ENCODE measurements around the gene RAD51B.

The RAD51B gene

DNA sequence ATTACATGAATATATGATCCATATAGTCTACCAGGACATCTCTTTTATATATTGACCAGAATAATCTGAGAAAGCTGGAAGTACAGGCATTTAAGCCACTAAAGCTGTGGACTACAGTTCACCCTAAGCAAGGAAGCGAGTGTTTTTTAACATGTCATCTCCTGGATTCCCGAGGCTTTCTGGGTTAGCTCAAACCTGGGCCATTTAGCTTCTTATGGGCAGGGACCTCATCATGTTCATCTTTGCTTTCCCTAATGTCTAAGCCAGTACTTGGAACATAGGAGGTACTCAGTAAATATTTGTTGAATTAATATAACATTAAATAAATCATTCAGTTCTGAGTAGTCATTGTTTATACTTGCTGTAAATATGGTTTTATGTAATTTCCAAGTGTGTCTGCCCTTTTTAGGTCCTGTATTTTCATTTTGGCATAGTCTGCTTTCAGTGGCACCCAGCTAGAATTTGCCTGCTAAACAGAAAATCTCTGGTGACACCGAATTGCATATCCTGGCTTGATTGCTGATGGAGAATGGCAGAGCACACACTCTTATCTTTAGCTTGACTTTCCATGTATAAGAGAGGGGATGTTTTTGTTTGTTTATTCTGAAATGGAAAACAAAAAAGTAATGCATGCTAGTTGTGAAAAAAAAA is 628.8 kb downstream of the RAD51B start:
- H3K36me3 Mint-ChIP-seq, result no peaks in the 10 kb centered on the region
- no peak for DNase-seq (ENCODE audit: low spot score in 2 of 2)
- H3K27ac Mint-ChIP-seq, result no peak overlapping the region
- H3K4me3 Mint-ChIP-seq, result no peak overlapping the region
- H3K9me3 Mint-ChIP-seq, result no peaks in the 10 kb centered on the region
- H3K4me1 Mint-ChIP-seq, result no peaks in the 10 kb centered on the region
- ATAC-seq, result no peak

GRCh38 chr14:68449561-68450181 is 630.1 kb downstream of the RAD51B start:
- DNase-seq (ENCODE audit: low spot score in 2 of 2) (peak in 1 of 2 donors; percentile 32), ATAC-seq (no peak)
- Mint-ChIP-seq H3K36me3 (no peaks in the 10 kb centered on the region), H3K4me3 (no peak overlapping the region), H3K9me3 (peaks cover 4% of the 10 kb centered on the region), H3K27ac (peak overlapping the region; percentile 13), H3K4me1 (no peaks in the 10 kb centered on the region)

DNA sequence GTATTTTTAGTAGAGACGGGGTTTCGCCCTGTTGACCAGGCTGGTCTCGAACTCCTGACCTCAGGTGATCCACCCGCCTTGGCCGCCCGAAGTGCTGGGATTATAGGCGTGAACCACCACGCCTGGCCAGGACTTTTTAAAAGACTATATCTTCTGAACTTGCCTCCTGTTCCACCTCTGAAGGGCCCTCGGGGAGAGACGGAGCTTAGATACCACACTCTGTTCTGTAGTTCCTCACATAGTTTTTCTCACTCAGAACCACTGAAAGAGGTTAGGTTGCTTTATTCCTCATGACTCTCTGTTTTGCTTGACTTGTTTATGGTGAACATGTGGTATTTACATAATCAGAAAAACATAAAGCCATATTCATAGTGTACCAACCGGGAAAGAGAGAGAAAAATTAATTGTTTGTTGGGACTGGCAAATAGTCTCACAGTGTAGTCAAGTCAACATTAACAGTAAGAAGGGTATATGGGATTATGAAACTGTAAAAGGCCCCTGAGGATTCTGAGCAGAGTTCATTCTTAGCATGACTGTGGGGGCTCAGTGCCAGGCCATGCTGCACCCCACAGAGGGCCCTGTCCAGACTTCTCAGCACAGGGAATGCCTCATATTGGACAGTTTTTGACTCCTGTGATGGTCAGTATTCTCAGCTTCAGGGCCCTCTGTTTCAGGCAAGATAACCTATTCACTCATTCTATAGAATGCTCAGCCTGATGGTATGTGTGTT is 631.0 kb downstream of the RAD51B start:
- no peaks in the 10 kb centered on the region for H3K36me3 Mint-ChIP-seq
- no peak for ATAC-seq
- no peak overlapping the region for H3K27ac Mint-ChIP-seq
- peaks cover 4% of the 10 kb centered on the region for H3K9me3 Mint-ChIP-seq
- no peak overlapping the region for H3K4me3 Mint-ChIP-seq
- DNase-seq (ENCODE audit: low spot score in 2 of 2), result no peak
- H3K4me1 Mint-ChIP-seq, result no peaks in the 10 kb centered on the region

DNA sequence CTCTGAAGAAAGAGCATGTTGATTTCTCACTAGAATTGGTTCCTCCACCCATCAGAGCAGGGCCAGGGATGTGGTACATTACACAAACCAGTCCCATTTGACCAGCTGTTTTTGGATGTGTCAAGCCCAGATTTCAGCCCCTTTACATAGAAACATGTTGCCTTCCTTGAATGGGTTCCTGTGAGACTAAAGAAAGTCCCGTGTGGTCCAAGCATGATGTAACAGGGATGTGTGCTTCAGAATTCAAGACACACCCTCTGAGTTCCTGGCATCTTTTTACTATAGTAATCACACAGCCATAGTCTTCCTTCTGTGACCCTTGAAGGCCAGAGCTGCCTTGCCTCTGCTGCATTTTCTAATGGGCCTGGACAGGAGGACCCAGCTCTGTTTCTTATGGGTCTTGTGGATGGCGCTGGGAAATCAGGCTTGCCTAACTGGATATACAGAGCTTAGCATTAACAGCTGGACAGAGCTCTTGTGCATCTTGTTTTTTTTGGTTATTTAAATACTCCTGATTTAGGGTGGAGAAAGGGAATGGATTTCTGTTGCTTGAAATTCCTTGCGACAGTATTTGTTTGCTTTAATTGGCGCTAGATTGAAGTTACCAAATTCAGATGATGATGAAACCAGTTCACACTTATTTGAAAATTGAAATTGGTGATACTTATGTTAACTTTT is 632.3 kb downstream of the RAD51B start:
- H3K27ac Mint-ChIP-seq, result no peak overlapping the region
- no peak overlapping the region for H3K4me3 Mint-ChIP-seq
- DNase-seq (ENCODE audit: low spot score in 2 of 2) (peak in 1 of 2 donors; percentile 18), ATAC-seq (no peak)
- H3K4me1 Mint-ChIP-seq, result no peaks in the 10 kb centered on the region
- no peaks in the 10 kb centered on the region for H3K36me3 Mint-ChIP-seq
- H3K9me3 Mint-ChIP-seq, result peaks cover 4% of the 10 kb centered on the region

GRCh38 chr14:68458253-68458652 is 638.7 kb downstream of the RAD51B start:
- Mint-ChIP-seq H3K27ac (no peak overlapping the region), H3K4me1 (no peaks in the 10 kb centered on the region), H3K4me3 (no peak overlapping the region), H3K36me3 (no peaks in the 10 kb centered on the region), H3K9me3 (peaks cover 4% of the 10 kb centered on the region)
- no peak for DNase-seq (ENCODE audit: low spot score in 2 of 2)
- no peak for ATAC-seq

GRCh38 chr14:68458840-68459469 is 639.4 kb downstream of the RAD51B start:
- H3K4me3 Mint-ChIP-seq, result no peak overlapping the region
- H3K9me3 Mint-ChIP-seq, result peaks cover under 1% of the 10 kb centered on the region
- no peak for ATAC-seq
- DNase-seq (ENCODE audit: low spot score in 2 of 2), result no peak
- H3K36me3 Mint-ChIP-seq, result no peaks in the 10 kb centered on the region
- H3K4me1 Mint-ChIP-seq, result no peaks in the 10 kb centered on the region
- no peak overlapping the region for H3K27ac Mint-ChIP-seq

GRCh38 chr14:68459480-68460136 is 640.0 kb downstream of the RAD51B start:
- no peak for ATAC-seq

GRCh38 chr14:68460541-68460940 is 641.0 kb downstream of the RAD51B start:
- H3K27ac Mint-ChIP-seq, result no peak overlapping the region
- no peak for DNase-seq (ENCODE audit: low spot score in 2 of 2)
- H3K4me3 Mint-ChIP-seq, result no peak overlapping the region
- no peak for ATAC-seq
- no peaks in the 10 kb centered on the region for H3K4me1 Mint-ChIP-seq
- H3K9me3 Mint-ChIP-seq, result no peaks in the 10 kb centered on the region
- no peaks in the 10 kb centered on the region for H3K36me3 Mint-ChIP-seq

More at GRCh38 chr14:68459480-68460136, 640.0 kb downstream of the RAD51B start:
- no peak for DNase-seq (ENCODE audit: low spot score in 2 of 2)
- no peak overlapping the region for H3K27ac Mint-ChIP-seq
- H3K4me1 Mint-ChIP-seq, result no peaks in the 10 kb centered on the region
- H3K36me3 Mint-ChIP-seq, result no peaks in the 10 kb centered on the region
- no peak overlapping the region for H3K4me3 Mint-ChIP-seq
- no peaks in the 10 kb centered on the region for H3K9me3 Mint-ChIP-seq

DNA sequence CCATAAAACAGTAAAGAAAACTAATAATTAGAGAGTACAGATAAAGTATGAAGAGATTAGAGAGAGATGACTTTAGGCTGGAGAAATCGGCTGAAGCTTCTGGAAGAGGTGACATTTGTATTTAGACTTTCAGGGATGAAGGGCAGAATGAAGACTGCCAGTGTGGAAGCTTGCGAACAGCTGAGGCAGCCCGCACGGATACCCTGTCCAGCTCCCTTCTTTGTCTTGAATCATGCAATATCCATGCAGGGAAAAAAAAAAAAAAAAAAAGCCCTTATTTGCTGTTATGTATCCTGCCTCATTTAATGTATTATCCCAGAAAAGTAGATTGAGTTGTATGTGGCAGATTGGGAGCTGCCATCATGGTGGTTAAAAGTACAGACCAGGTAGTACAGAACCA is 641.5 kb downstream of the RAD51B start:
- no peaks in the 10 kb centered on the region for H3K4me1 Mint-ChIP-seq
- no peak for ATAC-seq
- H3K36me3 Mint-ChIP-seq, result no peaks in the 10 kb centered on the region
- H3K27ac Mint-ChIP-seq, result no peak overlapping the region
- no peaks in the 10 kb centered on the region for H3K9me3 Mint-ChIP-seq
- no peak overlapping the region for H3K4me3 Mint-ChIP-seq
- DNase-seq (ENCODE audit: low spot score in 2 of 2), result no peak

DNA sequence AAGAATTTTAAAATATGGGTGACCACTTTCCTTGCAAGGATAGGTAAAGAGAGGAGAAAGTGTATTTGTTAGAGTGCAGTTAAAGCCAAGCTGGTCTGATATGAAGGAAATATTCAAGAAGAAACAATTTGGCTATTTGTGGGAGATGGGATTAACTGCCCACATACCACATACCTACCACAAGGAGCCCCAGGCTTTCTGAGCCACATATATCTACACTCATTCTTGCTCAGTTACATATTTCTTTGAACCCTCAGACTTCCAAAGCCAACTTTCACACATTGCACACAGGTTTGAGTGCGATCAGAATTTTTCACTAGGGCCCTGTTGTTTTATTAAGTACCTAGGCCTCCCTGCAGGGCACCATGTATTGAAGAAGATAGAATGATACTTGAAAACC is 643.1 kb downstream of the RAD51B start:
- ATAC-seq (no peak), DNase-seq (ENCODE audit: low spot score in 2 of 2) (no peak)
- Mint-ChIP-seq H3K9me3 (no peaks in the 10 kb centered on the region), H3K4me3 (no peak overlapping the region), H3K36me3 (no peaks in the 10 kb centered on the region), H3K27ac (no peak overlapping the region), H3K4me1 (no peaks in the 10 kb centered on the region)

DNA sequence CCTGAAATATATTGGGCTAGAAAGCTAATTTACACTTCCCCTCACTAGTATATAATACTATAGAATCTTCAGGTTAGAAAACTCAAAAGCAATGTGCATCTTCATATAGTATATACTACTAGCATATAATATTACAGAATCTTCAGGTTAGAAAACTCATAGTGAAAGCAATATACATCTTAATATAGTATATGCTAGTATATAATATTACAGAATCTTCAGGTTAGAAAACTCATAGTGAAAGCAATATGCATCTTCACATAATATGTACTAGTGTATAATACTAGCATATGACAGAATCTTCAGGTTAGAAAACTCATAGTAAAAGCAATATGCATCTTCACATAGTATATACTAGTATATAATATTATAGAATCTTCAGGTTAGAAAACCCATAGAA is 643.7 kb downstream of the RAD51B start:
- H3K36me3 Mint-ChIP-seq, result no peaks in the 10 kb centered on the region
- ATAC-seq (no peak), DNase-seq (ENCODE audit: low spot score in 2 of 2) (no peak)
- peaks cover 4% of the 10 kb centered on the region for H3K4me1 Mint-ChIP-seq
- no peak overlapping the region for H3K27ac Mint-ChIP-seq
- H3K4me3 Mint-ChIP-seq, result no peak overlapping the region
- no peaks in the 10 kb centered on the region for H3K9me3 Mint-ChIP-seq

DNA sequence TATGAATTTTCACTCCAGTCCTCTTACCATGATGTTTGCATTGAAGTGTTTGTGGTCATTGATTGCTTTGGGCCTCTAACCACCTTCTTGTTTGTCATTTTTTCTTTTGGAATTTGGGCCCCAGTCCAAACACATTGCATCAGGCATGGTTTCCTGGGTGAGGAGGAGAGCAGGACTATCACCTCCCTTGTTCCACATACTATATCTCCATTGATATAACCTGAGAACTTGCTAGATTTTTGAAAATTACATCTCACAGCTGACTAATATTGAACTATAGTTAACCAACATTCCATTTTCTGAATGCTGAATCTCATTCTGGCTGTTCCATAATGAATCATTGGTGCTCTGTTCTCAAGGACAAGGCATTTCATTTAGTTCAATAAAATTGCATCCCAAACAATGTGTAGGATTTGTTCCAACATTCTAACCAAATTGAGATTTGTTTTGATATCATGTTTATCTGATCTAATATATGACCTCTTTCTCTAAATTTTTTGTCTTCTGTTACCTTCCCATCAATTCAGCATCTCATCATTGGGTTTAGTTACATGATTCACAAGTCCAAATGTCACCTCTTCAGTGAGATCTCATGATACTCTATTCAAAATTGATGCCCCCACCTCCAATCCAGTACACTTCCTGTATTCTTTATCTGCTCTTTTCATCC is 644.3 kb downstream of the RAD51B start:
- Mint-ChIP-seq H3K4me1 (peaks cover 10% of the 10 kb centered on the region), H3K4me3 (no peak overlapping the region), H3K36me3 (no peaks in the 10 kb centered on the region), H3K9me3 (no peaks in the 10 kb centered on the region), H3K27ac (no peak overlapping the region)
- ATAC-seq (no peak), DNase-seq (ENCODE audit: low spot score in 2 of 2) (no peak)

GRCh38 chr14:68464711-68465110 is 645.1 kb downstream of the RAD51B start:
- Mint-ChIP-seq H3K9me3 (no peaks in the 10 kb centered on the region), H3K4me3 (no peak overlapping the region), H3K4me1 (peaks cover 17% of the 10 kb centered on the region), H3K36me3 (no peaks in the 10 kb centered on the region), H3K27ac (no peak overlapping the region)
- no peak for DNase-seq (ENCODE audit: low spot score in 2 of 2)
- no peak for ATAC-seq

DNA sequence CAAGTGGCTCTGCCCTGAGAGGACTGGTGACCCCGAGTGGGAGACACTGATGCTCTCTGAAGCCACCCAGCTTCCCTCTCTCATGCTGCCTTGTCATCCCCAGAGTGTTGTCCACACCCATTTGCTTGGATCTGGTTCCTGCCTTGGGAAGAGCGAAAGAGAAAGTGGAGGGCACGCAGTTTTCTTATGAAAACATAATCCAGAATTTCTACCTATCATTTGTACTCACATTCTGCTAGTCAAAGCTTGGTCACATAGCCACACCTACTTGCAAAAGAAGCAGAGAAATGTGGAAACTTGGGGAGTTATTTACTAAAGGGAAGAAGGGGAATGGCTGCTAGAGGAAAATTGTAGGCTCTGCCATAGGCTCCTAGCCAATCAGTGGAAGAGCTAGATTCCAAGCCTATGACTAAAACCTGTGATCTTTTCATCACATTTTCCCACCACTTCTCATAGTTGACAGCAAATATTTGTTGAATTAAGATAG is 647.0 kb downstream of the RAD51B start:
- H3K36me3 Mint-ChIP-seq, result no peaks in the 10 kb centered on the region
- H3K4me3 Mint-ChIP-seq, result no peak overlapping the region
- H3K27ac Mint-ChIP-seq, result no peak overlapping the region
- H3K9me3 Mint-ChIP-seq, result no peaks in the 10 kb centered on the region
- DNase-seq (ENCODE audit: low spot score in 2 of 2) (no peak), ATAC-seq (no peak)
- peaks cover 30% of the 10 kb centered on the region for H3K4me1 Mint-ChIP-seq
